Pancreas (tissue), 10 donors: ENCODE data around the gene RNASE9. TPM values are rescaled to one million over a fixed set of nuclear protein-coding genes. Genes with fewer than 3 reads are reported as not detected.
"Not testable (repeated sequence)": the region's sequence is repeated elsewhere in the genome, so short reads cannot be mapped to it uniquely, and the experiment has no call there.

Experiments used
- ATAC-seq, 4 donors: fragments of 200-7000 bp; cut with Tn5 transposase; one replicate each; pipeline versions ENCODE4 v1.8.0 to v1.9.1; 2020; ENCODE audit warnings: mild to moderate bottlenecking in 4 of 4, moderate library complexity in 4 of 4
- DNase-seq, 6 donors: peaks; one replicate each; pipeline ENCODE4 v3.0.0-alpha.2; 2020
- FAIRE-seq: peaks from 2 replicates; lab custom pipeline; 2012; peaks lifted over from hg19 to GRCh38; lab: Jason Lieb, UNC
- H3K27ac ChIP-seq, 4 donors: fragments of 200-600 bp; sonication (generic); 1 replicate in 3 of 4; 2 replicates in 1 of 4; pipeline versions ENCODE4 v1.5.0 to v1.8.0; 2020
- H3K27me3 ChIP-seq, 4 donors: fragments of 200-600 bp; one replicate each; pipeline ENCODE4 v1.8.0; 2021
- H3K36me3 ChIP-seq, 3 donors: fragments of 200-600 bp; sonication (generic) in 1 of 3; one replicate each; pipeline versions ENCODE4 v1.5.0 to v1.8.0; 2020 to 2021
- H3K4me1 ChIP-seq, 3 donors: fragments of 200-600 bp; one replicate each; pipeline ENCODE4 v1.8.0; 2021
- H3K4me3 ChIP-seq, 4 donors: fragments of 200-600 bp; sonication (generic) in 2 of 4; one replicate each; pipeline versions ENCODE4 v1.5.0 to v1.8.0; 2020 to 2021
- H3K9me3 ChIP-seq, 4 donors: fragments of 200-600 bp; one replicate each; pipeline ENCODE4 v1.8.0; 2021
- WGBS, 2 donors: extraction: QIAGEN DNeasy Blood & Tissue Kit; methylation state at CpG; one replicate each; pipeline ENCODE4 v1.1.7; 2013; 5-methylcytosine and 5-hydroxymethylcytosine counted together
- intact Hi-C, 3 donors: fragments of 100-400 bp; cut with DNase I; formaldehyde crosslinking; loops; one replicate each; pipeline versions ENCODE4 v1.11.1 to v1.14.2; 2022
- polyA plus RNA-seq, 2 donors: library from polyadenylated mRNA; stranded (reverse); fragments of 200-250 nt; gene quantifications; one replicate each; pipeline ENCODE4 v1.2.3, GENCODE V29; 2013
- total RNA-seq, 6 donors: library from RNA; stranded (reverse); fragmentation: NEBNext Ultra II Directional in 4 of 6; extraction: Animal tissue kit (Norgen Biotek cat#: 25700) in 4 of 6; gene quantifications; one replicate each; pipeline versions ENCODE4 v1.2.1 to v1.2.4, GENCODE V29; 2021 to 2023
- TF ChIP-seq, protein P1 (sequence below), 4 donors: fragments of 200-600 bp; sonication (generic) in 3 of 4; IDR thresholded peaks; one replicate each; pipeline versions ENCODE4 v1.5.0 to v1.8.0; 2021; ENCODE audit warnings: antibody characterized with exemption in 4 of 4
- donor health status: healthy with polysubstance abuse.
- donor health status: DM: no; HTN: no; CAD: no; lungs with moderate emphysema.
- donor health status: DM: no; HTN: no; CAD: no.
- donor health status: control.
- donor health status: control.
- donor health status: Bipolar disorder and iron deficiency.
- donor health status: DM: yes; HTN: yes; CAD: no.
- donor health status: DM: no; HTN: no; CAD: no.
- donor health status: DM: no; HTN: no; CAD: no.
- donor health status: DM: yes; HTN: yes; CAD: no.

The RNASE9 gene
- total and polyA plus RNA-seq, 8 donors: not detected

DNA sequence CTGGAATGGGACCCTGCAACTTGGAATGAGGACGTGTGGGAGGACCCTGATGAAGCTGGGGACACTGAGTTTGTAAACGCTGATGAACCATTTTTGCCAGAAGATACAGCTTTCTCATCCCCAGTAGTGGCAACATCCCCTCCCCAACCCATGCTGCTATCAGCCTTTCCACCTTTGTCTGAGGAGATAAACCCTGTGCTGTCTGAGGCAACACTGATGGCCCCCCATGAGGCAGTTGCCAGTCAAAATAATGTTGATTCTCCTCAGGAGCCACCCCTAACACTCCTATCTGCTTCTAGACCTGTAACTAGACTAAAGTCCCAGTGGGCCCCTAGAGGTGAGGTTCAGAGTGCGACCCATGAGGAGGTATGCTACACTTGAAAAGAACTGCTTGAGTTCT is 7.5 kb upstream of the RNASE9 start:
- H3K27ac ChIP-seq: no peak overlapping the region
- no peak for DNase-seq
- intact Hi-C loops: no loop called here
- WGBS, 2 donors: 58 to 71% methylated on average over 3 of the region's 3 CpGs
- H3K36me3 ChIP-seq: no peaks in the 10 kb centered on the region
- H3K9me3 ChIP-seq: no peaks in the 10 kb centered on the region
- no peak overlapping the region for H3K4me3 ChIP-seq
- no peak for FAIRE-seq
- TF ChIP-seq, protein P1, sequence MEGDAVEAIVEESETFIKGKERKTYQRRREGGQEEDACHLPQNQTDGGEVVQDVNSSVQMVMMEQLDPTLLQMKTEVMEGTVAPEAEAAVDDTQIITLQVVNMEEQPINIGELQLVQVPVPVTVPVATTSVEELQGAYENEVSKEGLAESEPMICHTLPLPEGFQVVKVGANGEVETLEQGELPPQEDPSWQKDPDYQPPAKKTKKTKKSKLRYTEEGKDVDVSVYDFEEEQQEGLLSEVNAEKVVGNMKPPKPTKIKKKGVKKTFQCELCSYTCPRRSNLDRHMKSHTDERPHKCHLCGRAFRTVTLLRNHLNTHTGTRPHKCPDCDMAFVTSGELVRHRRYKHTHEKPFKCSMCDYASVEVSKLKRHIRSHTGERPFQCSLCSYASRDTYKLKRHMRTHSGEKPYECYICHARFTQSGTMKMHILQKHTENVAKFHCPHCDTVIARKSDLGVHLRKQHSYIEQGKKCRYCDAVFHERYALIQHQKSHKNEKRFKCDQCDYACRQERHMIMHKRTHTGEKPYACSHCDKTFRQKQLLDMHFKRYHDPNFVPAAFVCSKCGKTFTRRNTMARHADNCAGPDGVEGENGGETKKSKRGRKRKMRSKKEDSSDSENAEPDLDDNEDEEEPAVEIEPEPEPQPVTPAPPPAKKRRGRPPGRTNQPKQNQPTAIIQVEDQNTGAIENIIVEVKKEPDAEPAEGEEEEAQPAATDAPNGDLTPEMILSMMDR (IDR thresholded peaks at IDR 0.05): no peak
- H3K4me1 ChIP-seq: no peaks in the 10 kb centered on the region
- no peak for ATAC-seq
- no peaks in the 10 kb centered on the region for H3K27me3 ChIP-seq

DNA sequence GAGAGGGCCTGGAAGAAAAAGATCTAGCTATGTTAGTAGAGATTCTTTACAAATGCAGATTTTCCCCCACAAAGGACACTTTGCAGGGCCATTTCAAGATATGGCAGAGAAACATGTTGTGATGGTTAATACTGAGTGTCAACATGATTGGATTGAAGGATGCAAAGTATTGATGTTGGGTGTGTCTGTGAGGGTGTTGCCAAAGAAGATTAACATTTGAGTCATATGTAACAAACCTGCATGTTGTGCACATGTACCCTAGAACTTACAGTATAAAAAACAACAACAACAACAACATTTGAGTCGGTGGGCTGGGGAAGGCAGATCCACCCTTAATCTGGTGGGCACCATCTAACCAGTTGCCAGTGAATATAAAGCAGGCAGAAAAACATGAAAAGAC is 6.4 kb upstream of the RNASE9 start:
- H3K27ac ChIP-seq, H3K9me3 ChIP-seq, ATAC-seq, H3K36me3 ChIP-seq, FAIRE-seq, H3K4me1 ChIP-seq, intact Hi-C loops, DNase-seq, H3K27me3 ChIP-seq, H3K4me3 ChIP-seq: not testable (repeated sequence)
- 67 to 75% methylated on average over 1 of the region's 1 CpG for WGBS, 2 donors

DNA sequence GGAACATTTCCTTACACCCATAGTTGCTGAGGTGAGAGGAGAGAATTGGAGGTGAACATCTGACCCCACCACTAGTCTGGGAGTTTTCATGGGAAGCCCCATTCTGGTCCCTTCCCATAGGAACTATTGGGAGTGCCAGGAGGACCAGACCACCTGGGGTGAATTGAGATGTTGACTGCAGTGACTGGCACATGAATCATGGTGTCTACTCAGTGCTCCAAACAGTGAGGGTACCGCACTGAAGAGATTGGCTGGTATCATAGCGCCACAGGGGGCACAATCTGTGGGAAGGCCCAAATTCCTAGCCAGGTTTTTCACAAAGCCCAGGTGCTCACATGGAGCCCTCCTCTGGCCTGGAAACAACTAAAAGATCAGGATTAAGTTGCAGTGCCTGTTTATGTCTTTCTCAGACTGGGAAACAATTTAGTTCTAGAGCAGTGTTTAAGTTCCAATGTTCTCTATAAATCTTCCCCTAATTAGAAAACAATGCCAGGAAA is 3.7 kb upstream of the RNASE9 start:
- TF ChIP-seq, protein P1 (IDR thresholded peaks at IDR 0.05): no peak
- no peaks in the 10 kb centered on the region for H3K4me1 ChIP-seq
- no peak overlapping the region for H3K27ac ChIP-seq
- WGBS, 2 donors: 89 to 90% methylated on average over 2 of the region's 2 CpGs
- ATAC-seq: no peak
- no peaks in the 10 kb centered on the region for H3K9me3 ChIP-seq
- FAIRE-seq: no peak
- intact Hi-C loops: no loop called here
- H3K27me3 ChIP-seq: no peaks in the 10 kb centered on the region
- no peak overlapping the region for H3K4me3 ChIP-seq
- no peak for DNase-seq
- H3K36me3 ChIP-seq: no peaks in the 10 kb centered on the region

DNA sequence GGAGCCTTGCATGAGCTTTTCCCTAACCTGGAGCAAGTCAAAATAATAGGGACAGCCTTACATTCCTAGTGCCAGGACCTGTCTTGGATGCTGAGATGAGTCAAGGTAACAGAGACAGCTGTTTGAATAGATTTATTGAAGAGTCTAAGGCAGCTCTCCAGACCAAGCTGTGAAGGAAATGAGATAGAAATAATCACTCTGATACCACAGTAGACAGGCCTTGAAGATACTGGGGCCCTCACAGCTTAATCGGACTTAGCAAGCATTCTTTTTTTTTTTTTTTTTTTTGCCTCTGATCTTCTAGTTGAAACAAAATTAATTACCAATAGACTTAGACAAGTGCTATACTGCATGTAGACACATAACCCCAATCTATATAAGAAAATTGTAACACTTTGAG is 3.1 kb upstream of the RNASE9 start:
- no peak for DNase-seq
- H3K36me3 ChIP-seq: no peaks in the 10 kb centered on the region
- ATAC-seq: no peak
- TF ChIP-seq, protein P1 (IDR thresholded peaks at IDR 0.05): no peak
- H3K4me3 ChIP-seq: no peak overlapping the region
- intact Hi-C loops: no loop called here
- WGBS, 2 donors: 36 to 67% methylated on average over 1 of the region's 1 CpG
- H3K4me1 ChIP-seq: no peaks in the 10 kb centered on the region
- FAIRE-seq: no peak
- H3K9me3 ChIP-seq: no peaks in the 10 kb centered on the region
- no peaks in the 10 kb centered on the region for H3K27me3 ChIP-seq
- no peak overlapping the region for H3K27ac ChIP-seq

DNA sequence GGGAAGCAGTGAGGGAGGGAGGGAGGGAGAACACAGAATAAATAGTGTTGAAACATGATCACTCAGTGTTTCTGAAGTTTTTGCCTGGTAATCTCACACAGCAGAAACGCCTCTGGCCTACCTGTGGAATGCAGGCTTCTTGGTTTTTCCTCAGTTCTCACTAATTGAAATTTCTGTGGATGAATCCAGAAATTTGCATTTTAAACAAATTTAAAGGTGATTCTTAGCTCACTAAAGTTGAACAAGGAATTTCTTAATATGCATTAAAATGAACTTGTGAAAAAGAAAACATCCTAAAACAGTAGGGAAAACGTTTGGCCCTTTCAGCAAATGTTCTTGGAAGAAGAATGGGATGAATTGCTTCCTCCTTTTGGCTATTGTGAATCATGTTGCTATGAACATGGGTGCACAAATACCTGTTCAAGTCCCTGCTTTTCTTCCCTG is 1.4 kb downstream of the RNASE9 start:
- H3K9me3 ChIP-seq: no peaks in the 10 kb centered on the region
- intact Hi-C loops: no loop called here
- 46 to 47% methylated on average over 2 of the region's 2 CpGs for WGBS, 2 donors
- ATAC-seq: no peak
- no peak overlapping the region for H3K4me3 ChIP-seq
- no peaks in the 10 kb centered on the region for H3K4me1 ChIP-seq
- no peak overlapping the region for H3K27ac ChIP-seq
- no peaks in the 10 kb centered on the region for H3K27me3 ChIP-seq
- TF ChIP-seq, protein P1 (IDR thresholded peaks at IDR 0.05): no peak
- FAIRE-seq: no peak
- no peak for DNase-seq
- no peaks in the 10 kb centered on the region for H3K36me3 ChIP-seq
